ENCODE results near the gene SBK1.

The SBK1 gene

DNA sequence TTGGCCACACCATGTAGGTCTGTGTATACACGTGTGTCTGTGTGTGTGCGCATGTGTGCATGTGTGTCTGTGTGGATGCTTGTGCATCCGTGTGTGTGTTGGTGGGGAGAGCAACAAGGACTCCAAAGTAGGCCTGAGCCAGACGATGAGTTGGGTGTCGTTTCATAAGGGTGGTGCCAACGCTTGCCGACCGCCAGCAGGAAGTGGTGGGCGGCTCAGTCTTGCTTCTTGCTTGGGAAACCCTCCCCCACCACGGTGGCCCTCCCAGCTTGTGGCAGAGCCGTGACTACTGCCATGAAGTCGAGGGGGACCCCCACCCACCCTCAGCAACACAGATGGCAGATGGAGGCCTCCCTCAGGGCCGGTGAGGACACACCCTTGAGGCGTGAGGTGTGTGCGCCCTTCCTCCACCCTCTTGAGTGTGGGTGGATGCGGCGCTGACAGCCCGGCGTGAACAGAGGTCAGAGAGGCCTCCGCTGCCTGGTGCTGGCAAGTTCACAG, 17.5 kb downstream of the SBK1 start:
- TF ChIP-seq, protein P1, sequence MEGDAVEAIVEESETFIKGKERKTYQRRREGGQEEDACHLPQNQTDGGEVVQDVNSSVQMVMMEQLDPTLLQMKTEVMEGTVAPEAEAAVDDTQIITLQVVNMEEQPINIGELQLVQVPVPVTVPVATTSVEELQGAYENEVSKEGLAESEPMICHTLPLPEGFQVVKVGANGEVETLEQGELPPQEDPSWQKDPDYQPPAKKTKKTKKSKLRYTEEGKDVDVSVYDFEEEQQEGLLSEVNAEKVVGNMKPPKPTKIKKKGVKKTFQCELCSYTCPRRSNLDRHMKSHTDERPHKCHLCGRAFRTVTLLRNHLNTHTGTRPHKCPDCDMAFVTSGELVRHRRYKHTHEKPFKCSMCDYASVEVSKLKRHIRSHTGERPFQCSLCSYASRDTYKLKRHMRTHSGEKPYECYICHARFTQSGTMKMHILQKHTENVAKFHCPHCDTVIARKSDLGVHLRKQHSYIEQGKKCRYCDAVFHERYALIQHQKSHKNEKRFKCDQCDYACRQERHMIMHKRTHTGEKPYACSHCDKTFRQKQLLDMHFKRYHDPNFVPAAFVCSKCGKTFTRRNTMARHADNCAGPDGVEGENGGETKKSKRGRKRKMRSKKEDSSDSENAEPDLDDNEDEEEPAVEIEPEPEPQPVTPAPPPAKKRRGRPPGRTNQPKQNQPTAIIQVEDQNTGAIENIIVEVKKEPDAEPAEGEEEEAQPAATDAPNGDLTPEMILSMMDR (IDR thresholded peaks at IDR 0.05; ENCODE audit: control extremely low read depth, extremely low read depth, low read depth, missing control alignments) = no peak
- no peak for DNase-seq (ENCODE audit: extremely low spot score)
- ChIA-PET CTCF (interaction anchor here (1.9 to 2.1 kb wide), 2 partner anchors 8 to 12 kb away, joined by 4 to 8 read pairs; no protein-coding TSS in a partner anchor), POLR2A (no interaction called here)

DNA sequence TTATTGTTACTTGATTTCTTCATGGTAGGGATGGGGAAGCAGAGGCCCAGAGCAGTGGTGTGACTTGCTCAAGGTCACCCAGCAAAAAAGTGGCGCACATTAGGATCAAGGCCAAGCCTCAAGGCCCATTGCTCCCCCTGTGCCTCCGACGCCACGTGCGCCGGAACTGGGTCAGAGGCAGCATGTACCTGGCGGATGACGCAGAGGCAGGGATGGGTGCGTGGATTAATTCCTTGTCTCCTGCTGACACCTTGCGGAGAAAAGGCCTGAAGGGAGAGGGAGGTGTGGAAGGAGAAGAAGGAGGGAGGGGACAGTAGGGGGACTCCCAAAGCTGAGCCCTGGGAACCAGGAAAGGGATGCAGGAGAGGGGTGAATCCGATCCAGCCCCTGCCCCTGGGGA, 18.5 kb downstream of the SBK1 start:
- POLR2A ChIA-PET = no interaction called here
- CTCF ChIA-PET = interaction anchor here (2.1 kb wide), 1 partner anchor 11 kb away, joined by 8 read pairs; no protein-coding TSS in a partner anchor
- no peak for DNase-seq (ENCODE audit: extremely low spot score)
- TF ChIP-seq, protein P1 (IDR thresholded peaks at IDR 0.05; ENCODE audit: control extremely low read depth, extremely low read depth, low read depth, missing control alignments) = no peak

DNA sequence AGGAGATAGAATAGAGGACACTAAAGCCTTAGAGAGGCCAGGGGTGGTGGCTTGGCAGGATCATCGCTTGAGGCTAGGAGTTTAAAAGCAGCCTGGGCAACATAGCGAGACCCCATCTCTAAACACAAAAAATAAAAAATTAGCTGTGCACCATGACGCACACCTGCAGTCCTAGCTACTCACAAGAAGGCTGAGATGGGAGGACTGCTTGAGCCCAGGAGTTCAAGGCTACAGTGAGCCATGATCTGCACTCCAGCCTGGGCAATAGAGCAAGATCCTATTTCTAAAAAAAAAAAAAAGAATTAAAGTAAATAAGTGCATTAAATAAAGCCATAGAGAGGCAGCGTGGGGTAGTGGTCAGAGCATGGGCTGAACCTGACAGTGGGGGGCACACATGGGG, 19.1 kb downstream of the SBK1 start:
- POLR2A ChIA-PET = no interaction called here
- TF ChIP-seq, protein P1 (IDR thresholded peaks at IDR 0.05; ENCODE audit: control extremely low read depth, extremely low read depth, low read depth, missing control alignments) = no peak
- DNase-seq (ENCODE audit: extremely low spot score) = no peak
- CTCF ChIA-PET = interaction anchor here (1.0 to 2.4 kb wide), 2 partner anchors 10 to 15 kb away, joined by 3 to 7 read pairs; no protein-coding TSS in a partner anchor

DNA sequence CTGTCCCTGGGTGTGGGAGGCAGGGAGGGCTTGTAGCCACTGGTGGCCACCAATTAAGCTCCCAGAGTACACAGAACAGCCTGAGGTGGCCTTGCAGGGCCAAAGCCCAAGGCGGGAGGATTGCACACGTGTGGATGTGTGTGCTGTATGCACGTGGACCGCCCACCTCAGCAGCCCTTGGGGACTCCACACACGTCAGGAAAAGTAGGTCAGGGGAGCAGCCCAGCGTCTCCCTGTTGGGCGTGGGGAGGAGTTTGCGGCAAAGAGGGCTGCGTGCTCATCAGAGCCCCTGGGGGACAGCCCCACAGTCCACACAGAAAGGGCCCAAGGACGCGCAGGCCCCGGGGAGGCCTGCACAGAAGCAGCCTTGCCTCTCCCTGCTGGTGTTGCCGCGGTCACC, 19.6 kb downstream of the SBK1 start:
- ChIA-PET CTCF (interaction anchor here (1.0 to 2.4 kb wide), 3 partner anchors 10 to 32 kb away, joined by 3 to 7 read pairs (median 3); no protein-coding TSS in a partner anchor), POLR2A (interaction anchor here (0.6 kb wide), 1 partner anchor 340 kb away, joined by 5 read pairs; no protein-coding TSS in a partner anchor)

DNA sequence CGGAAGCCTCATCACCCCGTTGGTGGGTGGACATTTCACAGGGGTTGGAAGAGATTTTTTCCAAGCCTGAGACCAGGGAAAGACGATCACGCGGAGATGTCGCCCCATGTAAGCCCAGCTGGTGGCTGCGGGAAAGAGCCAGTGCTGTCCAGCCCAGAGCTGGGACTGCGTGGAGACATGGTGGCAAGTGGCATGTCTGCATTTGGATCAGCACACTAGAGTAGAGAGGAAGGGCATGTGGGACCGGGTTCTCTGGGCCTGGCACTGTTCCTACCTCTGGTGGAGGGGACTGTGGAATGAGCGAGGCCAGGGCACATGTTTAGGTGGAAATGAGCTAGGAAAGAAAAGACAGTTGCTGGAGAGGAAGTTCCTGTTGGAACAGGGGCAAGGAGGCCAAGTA, 20.0 kb downstream of the SBK1 start:
- CTCF ChIA-PET = interaction anchor here (1.0 to 2.4 kb wide), 3 partner anchors 9 to 32 kb away, joined by 3 to 7 read pairs (median 3); no protein-coding TSS in a partner anchor

More for the DNA sequence above, 19.6 kb downstream of the SBK1 start:
- DNase-seq (ENCODE audit: extremely low spot score) = no peak
- TF ChIP-seq, protein P1 (IDR thresholded peaks at IDR 0.05; ENCODE audit: control extremely low read depth, extremely low read depth, low read depth, missing control alignments) = no peak

DNA sequence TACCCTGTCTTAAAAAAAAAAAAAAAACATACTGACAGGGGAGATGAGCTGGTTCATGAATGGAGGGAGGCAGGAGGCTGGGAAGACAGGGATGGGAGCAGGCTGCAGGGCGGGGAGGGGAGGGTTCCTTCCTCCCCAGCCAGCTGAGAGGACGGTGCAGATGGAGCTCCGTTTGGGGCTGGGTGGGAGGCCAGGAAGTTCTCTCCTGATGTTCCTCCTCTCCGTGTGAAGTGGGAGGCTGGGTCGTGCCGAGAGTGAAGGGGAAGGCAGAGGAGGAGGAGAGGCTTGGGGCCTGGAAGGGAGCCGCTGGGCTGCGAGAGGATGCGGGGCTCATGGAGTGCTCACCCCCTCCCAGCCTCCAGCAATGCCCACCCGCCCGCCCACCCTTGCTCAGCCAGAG, 21.3 kb downstream of the SBK1 start:
- TF ChIP-seq, protein P1 (IDR thresholded peaks at IDR 0.05; ENCODE audit: control extremely low read depth, extremely low read depth, low read depth, missing control alignments) = no peak
- ChIA-PET POLR2A (interaction anchor here (0.6 kb wide), 1 partner anchor 33 kb away, joined by 4 read pairs; no protein-coding TSS in a partner anchor), CTCF (interaction anchor here (1.0 to 2.4 kb wide), 2 partner anchors 8 to 13 kb away, joined by 3 to 7 read pairs; no protein-coding TSS in a partner anchor)
- no peak for DNase-seq (ENCODE audit: extremely low spot score)

More for the DNA sequence above, 20.0 kb downstream of the SBK1 start:
- POLR2A ChIA-PET = interaction anchor here (0.6 kb wide), 1 partner anchor 339 kb away, joined by 5 read pairs; no protein-coding TSS in a partner anchor
- DNase-seq (ENCODE audit: extremely low spot score) = no peak
- TF ChIP-seq, protein P1 (IDR thresholded peaks at IDR 0.05; ENCODE audit: control extremely low read depth, extremely low read depth, low read depth, missing control alignments) = no peak
